IPS DF 6.9 (cell line): ENCODE measurements around the gene KLK4.

Source experiments
- DNase-seq: peaks from one replicate; pipeline ENCODE4 v3.0.0-alpha.2; 2013; ENCODE audit warnings: low read depth, low spot score
- H3K27ac ChIP-seq: one replicate; pipeline ENCODE4 v1.5.1; 2013; ENCODE audit warnings: low read length, control low read depth
- H3K27me3 ChIP-seq: 2 replicates; pipeline ENCODE4 v1.6.1; 2013; ENCODE audit warnings: mild to moderate bottlenecking, low read length; ENCODE audit not compliant: control insufficient read depth, insufficient read depth
- H3K36me3 ChIP-seq: 2 replicates; pipeline ENCODE4 v1.6.1; 2013; ENCODE audit warnings: low read length; ENCODE audit not compliant: control insufficient read depth, insufficient read depth
- H3K4me1 ChIP-seq: 2 replicates; pipeline ENCODE4 v1.6.1; 2013; ENCODE audit warnings: low read length; ENCODE audit not compliant: control insufficient read depth, insufficient read depth
- H3K4me3 ChIP-seq: 2 replicates; pipeline ENCODE4 v1.5.1; 2013; ENCODE audit warnings: mild to moderate bottlenecking, low read length
- H3K9me3 ChIP-seq: 2 replicates; pipeline ENCODE4 v1.6.1; 2013; ENCODE audit warnings: low read length, inconsistent platforms; ENCODE audit not compliant: control insufficient read depth, insufficient read depth
- WGBS: extraction: QIAGEN DNeasy Blood & Tissue Kit; methylation state at CpG from one replicate; pipeline ENCODE4 v1.1.7; 2013; ENCODE audit warnings: mixed read lengths, missing lambda C conversion rate; ENCODE audit not compliant: insufficient read length, insufficient coverage; 5-methylcytosine and 5-hydroxymethylcytosine counted together

Gene KLK4

GRCh38 chr19:50911206-50912101 lies at the start of gene KLK4:
TSS of gene KLK4 (minus strand) at chr19:50911395. CDS start at chr19:50910738, 657 bp downstream.
- Histone ChIP-seq H3K27ac (no peak within 1 kb of the TSS), H3K9me3 (no peaks in the 10 kb centered on the region), H3K27me3 (peaks cover 8% of the 10 kb centered on the region; the same call in 1 of the 2 replicates), H3K4me1 (no peaks in the 10 kb centered on the region), H3K4me3 (no peak within 1 kb of the TSS), H3K36me3 (no peaks in the 10 kb centered on the region)
- no peak for DNase-seq
- WGBS = 100% methylated on average over 1 of the region's 9 CpGs

GRCh38 chr19:50959731-50960500 lies 48.7 kb upstream of the KLK4 start:
- no peaks in the 10 kb centered on the region for H3K27me3 ChIP-seq
- DNase-seq = no peak

GRCh38 chr19:50957587-50957986 lies 46.4 kb upstream of the KLK4 start:
- no CpG with 5 or more reads among the region's 8 CpGs for WGBS

More at GRCh38 chr19:50959731-50960500, 48.7 kb upstream of the KLK4 start:
- H3K36me3 ChIP-seq = no peaks in the 10 kb centered on the region
- WGBS = no CpG with 5 or more reads among the region's 9 CpGs
- H3K4me1 ChIP-seq = no peaks in the 10 kb centered on the region
- H3K4me3 ChIP-seq = no peak overlapping the region
- H3K27ac ChIP-seq = no peak overlapping the region
- no peaks in the 10 kb centered on the region for H3K9me3 ChIP-seq

GRCh38 chr19:50952910-50953309 lies 41.7 kb upstream of the KLK4 start, which contains the start of gene KLK5:
TSS of gene KLK5 (minus strand) at chr19:50953038. CDS start at chr19:50952657, 381 bp downstream.
- no peak for DNase-seq
- no CpG with 5 or more reads among the region's 7 CpGs for WGBS
- no peak within 1 kb of the TSS for H3K4me3 ChIP-seq

More at GRCh38 chr19:50957587-50957986, 46.4 kb upstream of the KLK4 start:
- no peak for DNase-seq
- Histone ChIP-seq H3K36me3 (no peaks in the 10 kb centered on the region), H3K9me3 (no peaks in the 10 kb centered on the region), H3K4me1 (peaks cover 2% of the 10 kb centered on the region; the same call in 1 of the 2 replicates), H3K4me3 (no peak overlapping the region), H3K27ac (no peak overlapping the region), H3K27me3 (no peaks in the 10 kb centered on the region)

GRCh38 chr19:50949861-50950260 lies 38.7 kb upstream of the KLK4 start:
- H3K36me3 ChIP-seq = no peaks in the 10 kb centered on the region
- H3K27me3 ChIP-seq = no peaks in the 10 kb centered on the region
- no CpG with 5 or more reads among the region's 19 CpGs for WGBS
- no peaks in the 10 kb centered on the region for H3K9me3 ChIP-seq
- DNase-seq = no peak
- H3K27ac ChIP-seq = no peak overlapping the region
- no peak overlapping the region for H3K4me3 ChIP-seq
- H3K4me1 ChIP-seq = peaks cover 2% of the 10 kb centered on the region; the same call in 1 of the 2 replicates

More at GRCh38 chr19:50952910-50953309, 41.7 kb upstream of the KLK4 start, which contains the start of gene KLK5:
- Histone ChIP-seq H3K27ac (no peak within 1 kb of the TSS), H3K36me3 (no peaks in the 10 kb centered on the region), H3K9me3 (no peaks in the 10 kb centered on the region), H3K4me1 (peaks cover 2% of the 10 kb centered on the region; the same call in 1 of the 2 replicates), H3K27me3 (no peaks in the 10 kb centered on the region)

GRCh38 chr19:50947123-50947522 lies 35.9 kb upstream of the KLK4 start:
- Histone ChIP-seq H3K4me3 (no peak overlapping the region), H3K36me3 (no peaks in the 10 kb centered on the region), H3K9me3 (no peaks in the 10 kb centered on the region), H3K4me1 (no peaks in the 10 kb centered on the region), H3K27ac (no peak overlapping the region), H3K27me3 (no peaks in the 10 kb centered on the region)
- WGBS = no CpG with 5 or more reads among the region's 4 CpGs
- no peak for DNase-seq

GRCh38 chr19:50944795-50945194 lies 33.6 kb upstream of the KLK4 start:
- DNase-seq = no peak
- Histone ChIP-seq H3K9me3 (no peaks in the 10 kb centered on the region), H3K27me3 (no peaks in the 10 kb centered on the region), H3K4me1 (no peaks in the 10 kb centered on the region), H3K36me3 (no peaks in the 10 kb centered on the region), H3K27ac (no peak overlapping the region), H3K4me3 (no peak overlapping the region)
- WGBS = no CpG with 5 or more reads among the region's 4 CpGs

GRCh38 chr19:50943074-50943828 lies 32.1 kb upstream of the KLK4 start:
- Histone ChIP-seq H3K4me3 (no peak overlapping the region), H3K36me3 (no peaks in the 10 kb centered on the region), H3K27me3 (no peaks in the 10 kb centered on the region), H3K27ac (no peak overlapping the region), H3K9me3 (no peaks in the 10 kb centered on the region), H3K4me1 (no peaks in the 10 kb centered on the region)
- no peak for DNase-seq
- no CpG with 5 or more reads among the region's 10 CpGs for WGBS

GRCh38 chr19:50939596-50939995 lies 28.4 kb upstream of the KLK4 start:
- no peaks in the 10 kb centered on the region for H3K27me3 ChIP-seq
- no peaks in the 10 kb centered on the region for H3K36me3 ChIP-seq
- no CpG with 5 or more reads among the region's 2 CpGs for WGBS
- no peak overlapping the region for H3K4me3 ChIP-seq
- no peaks in the 10 kb centered on the region for H3K9me3 ChIP-seq
- no peaks in the 10 kb centered on the region for H3K4me1 ChIP-seq
- no peak for DNase-seq
- no peak overlapping the region for H3K27ac ChIP-seq

GRCh38 chr19:50933640-50934039 lies 22.4 kb upstream of the KLK4 start:
- no peaks in the 10 kb centered on the region for H3K4me1 ChIP-seq
- WGBS = no CpG with 5 or more reads among the region's 8 CpGs
- DNase-seq = no peak
- H3K36me3 ChIP-seq = no peaks in the 10 kb centered on the region
- no peaks in the 10 kb centered on the region for H3K9me3 ChIP-seq
- no peak overlapping the region for H3K4me3 ChIP-seq
- H3K27me3 ChIP-seq = no peaks in the 10 kb centered on the region
- no peak overlapping the region for H3K27ac ChIP-seq
